ENCODE results near the gene RBMS2. TPM values are rescaled to one million over a fixed set of nuclear protein-coding genes. Genes with fewer than 3 reads are reported as not detected.

The RBMS2 gene
- total and polyA plus RNA-seq, 10 of the 15 experiments (the other 5 are each of a cell fraction or from before 2014, with no cell fraction given), result 0.56 to 7.1 (median 2.4) TPM

- TF ChIP-seq RAD21 (IDR thresholded peaks at IDR 0.05; ENCODE audit: insufficient read depth, low read depth, low read length), result 0 out of 2 replicates have a peak, but pooled peaks have one; percentile 10
- no peak for TF ChIP-seq HDAC2 (IDR thresholded peaks at IDR 0.05)
- no peak for TF ChIP-seq SUPT20H (IDR thresholded peaks at IDR 0.05; ENCODE audit: borderline replicate concordance, control insufficient read depth, low read depth, low read length)
- no peak for TF ChIP-seq RBBP5 (conservative IDR thresholded peaks at IDR 0.05)
- TF ChIP-seq GATAD2B (conservative IDR thresholded peaks at IDR 0.05; ENCODE audit: low read depth), result 0 out of 2 replicates have a peak, but pooled peaks have one; percentile 62
- 0 out of 2 replicates have a peak, but pooled peaks have one; percentile 15 for TF ChIP-seq MTA2 (IDR thresholded peaks at IDR 0.05; ENCODE audit: low read depth)
- TF ChIP-seq EP300 (IDR thresholded peaks at IDR 0.05; ENCODE audit: borderline replicate concordance in 1 of 2, control insufficient read depth in 1 of 2, low read depth in 2 of 2, low read length in 2 of 2), result 0 out of 4 replicates have a peak, but pooled peaks of 1 of the 2 experiments have one; percentile 13
- TF ChIP-seq ELK1 (IDR thresholded peaks at IDR 0.05; ENCODE audit: low read depth, low read length), result no peak
- peak in 1 of 2 experiments; percentile 78; a peak in 2 of 4 replicates for TF ChIP-seq ETV6 (conservative IDR thresholded peaks at IDR 0.05 in 1 of 2, IDR thresholded peaks at IDR 0.05 in 1 of 2; ENCODE audit: borderline replicate concordance in 1 of 2, low read depth in 1 of 2)
- 0 out of 2 replicates have a peak, but pooled peaks have one; percentile 12 for TF ChIP-seq IRF4 (IDR thresholded peaks at IDR 0.05; ENCODE audit: low read depth, low read length)
- TF ChIP-seq NBN (IDR thresholded peaks at IDR 0.05), result no peak
- TF ChIP-seq USF1 (IDR thresholded peaks at IDR 0.05; ENCODE audit: borderline replicate concordance, extremely low read length, insufficient read depth, low read depth, low read length), result no peak
- TF ChIP-seq WRNIP1 (IDR thresholded peaks at IDR 0.05; ENCODE audit: borderline replicate concordance, low read depth, low read length), result 0 out of 2 replicates have a peak, but pooled peaks have one; percentile 18
- TF ChIP-seq SREBF1 (IDR thresholded peaks at IDR 0.05; ENCODE audit: low read length), result no peak
- TF ChIP-seq CUX1 (IDR thresholded peaks at IDR 0.05; ENCODE audit: insufficient replicate concordance, low read depth, low read length), result no peak
- TF ChIP-seq IKZF2 (IDR thresholded peaks at IDR 0.05), result peak; percentile 79 to 82
- peak; percentile 88 for TF ChIP-seq YY1 (IDR thresholded peaks at IDR 0.05; ENCODE audit: low read depth, low read length)
Measured at GRCh38 chr12:56628671-56629458, 107.2 kb downstream of the RBMS2 start (continued).
